Lung (tissue), 12 donors: Measurements from ENCODE around the gene ACSM6. TPM values are rescaled to one million over a fixed set of nuclear protein-coding genes. Genes with fewer than 3 reads are reported as not detected.

Experiments used
- ATAC-seq: fragments of 200-7000 bp; cut with Tn5 transposase; one replicate; pipeline ENCODE4 v1.9.1; 2020; ENCODE audit warnings: moderate number of reproducible peaks; ENCODE audit not compliant: insufficient read depth, low FRiP score
- DNase-seq, 3 donors: peaks; one replicate each; pipeline ENCODE4 v3.0.0-alpha.2; 2013 to 2017
- H3K27ac ChIP-seq, 2 donors: one replicate each; pipeline ENCODE4 v1.5.1; 2013; ENCODE audit warnings: mild to moderate bottlenecking in 2 of 2, moderate library complexity in 2 of 2, control low read depth in 1 of 2, inconsistent platforms in 1 of 2, low read depth in 1 of 2, low read length in 1 of 2
- H3K27me3 ChIP-seq, 3 donors: one replicate each; pipeline ENCODE4 v1.5.1; 2013; ENCODE audit warnings: low read length in 2 of 3; ENCODE audit not compliant: control insufficient read depth in 3 of 3, insufficient read depth in 3 of 3
- H3K36me3 ChIP-seq, 4 donors: one replicate each; pipeline ENCODE4 v1.5.1; 2013; ENCODE audit warnings: low read length in 4 of 4, mild to moderate bottlenecking in 1 of 4, moderate library complexity in 1 of 4; ENCODE audit not compliant: control insufficient read depth in 4 of 4, insufficient read depth in 4 of 4
- H3K4me1 ChIP-seq, 5 donors: one replicate each; pipeline ENCODE4 v1.5.1; 2013; ENCODE audit warnings: low read length in 5 of 5, mild to moderate bottlenecking in 2 of 5, moderate library complexity in 1 of 5; ENCODE audit not compliant: control insufficient read depth in 5 of 5, insufficient read depth in 5 of 5
- H3K4me3 ChIP-seq: one replicate; pipeline ENCODE4 v1.5.1; 2013; ENCODE audit warnings: mild to moderate bottlenecking, control low read depth, moderate library complexity
- H3K9ac ChIP-seq, 2 donors: one replicate each; pipeline ENCODE4 v1.5.1; 2013; ENCODE audit warnings: low read length in 2 of 2, control low read depth in 1 of 2; ENCODE audit not compliant: insufficient read depth in 1 of 2
- H3K9me3 ChIP-seq, 4 donors: one replicate each; pipeline ENCODE4 v1.5.1; 2013; ENCODE audit warnings: low read length in 3 of 4, mild to moderate bottlenecking in 1 of 4, moderate library complexity in 1 of 4; ENCODE audit not compliant: control insufficient read depth in 4 of 4, insufficient read depth in 3 of 4
- CTCF ChIP-seq: IDR thresholded peaks from 2 replicates; pipeline ENCODE4 v1.5.1; 2012; ENCODE audit warnings: mild to moderate bottlenecking; ENCODE audit errors: control extremely low read depth, extremely low read depth
- WGBS, 2 donors: extraction: QIAGEN DNeasy Blood & Tissue Kit; methylation state at CpG; one replicate each; pipeline ENCODE4 v1.1.7; 2013; 5-methylcytosine and 5-hydroxymethylcytosine counted together
- polyA plus RNA-seq, 2 donors: library from polyadenylated mRNA; stranded (reverse); fragments of 200-250 nt; gene quantifications; one replicate each; pipeline ENCODE4 v1.2.1, GENCODE V29; 2013
- total RNA-seq, 2 donors: library from RNA; depleted of rRNA in 1 of 2; stranded (reverse); fragments of >200 nt in 1 of 2; gene quantifications; one replicate each; pipeline ENCODE4 v1.2.1, GENCODE V29; 2014 to 2021
- donor health status: control.
- donor health status: control.
- donor health status: Bipolar disorder and iron deficiency.
- donor health status: healthy.
- donor health status: DM: yes; HTN: yes; CAD: no.

ACSM6 gene
- total and polyA plus RNA-seq, 4 donors, result not detected

- peak in 2 of 3 donors; percentile 55 to 58 for DNase-seq
- peak; percentile 66 for ATAC-seq
- H3K36me3 ChIP-seq, result peaks cover 9 to 19% (median 16%) of the 10 kb centered on the region in 4 donors
- no peak overlapping the region for H3K4me3 ChIP-seq
- H3K27ac ChIP-seq, result peak overlapping the region; percentile 77 to 85
- no peak overlapping the region for H3K9ac ChIP-seq
- no peak for TF ChIP-seq CTCF
- 43 to 74% methylated on average over 1 of the region's 1 CpG for WGBS, 2 donors
- no peaks in the 10 kb centered on the region for H3K27me3 ChIP-seq
- no peaks in the 10 kb centered on the region for H3K9me3 ChIP-seq
- H3K4me1 ChIP-seq, result peaks cover 0 to 21% (median 14%) of the 10 kb centered on the region in 5 donors
Measured at GRCh38 chr10:95266674-95267095, 72.6 kb downstream of the ACSM6 start.

GRCh38 chr10:95267251-95267650 is 73.2 kb downstream of the ACSM6 start:
- H3K27me3 ChIP-seq, result no peaks in the 10 kb centered on the region
- H3K4me1 ChIP-seq, result peaks cover 0 to 20% (median 14%) of the 10 kb centered on the region in 5 donors
- H3K9ac ChIP-seq, result no peak overlapping the region
- H3K4me3 ChIP-seq, result no peak overlapping the region
- H3K27ac ChIP-seq, result no peak overlapping the region
- no peak for TF ChIP-seq CTCF
- peaks cover 9 to 19% (median 13%) of the 10 kb centered on the region in 4 donors for H3K36me3 ChIP-seq
- no peaks in the 10 kb centered on the region for H3K9me3 ChIP-seq
- DNase-seq (no peak), ATAC-seq (no peak)
- 94 to 95% methylated on average over 3 of the region's 3 CpGs for WGBS, 2 donors

- peak; percentile 48 for ATAC-seq
- Histone ChIP-seq H3K27ac (peak overlapping the region; percentile 62 to 94), H3K27me3 (no peaks in the 10 kb centered on the region), H3K36me3 (peaks cover 8 to 19% (median 10%) of the 10 kb centered on the region in 4 donors), H3K4me1 (peaks cover 0 to 22% (median 10%) of the 10 kb centered on the region in 5 donors), H3K9ac (no peak overlapping the region), H3K9me3 (no peaks in the 10 kb centered on the region), H3K4me3 (no peak overlapping the region)
- DNase-seq, result peak in 1 of 3 donors; percentile 15
- WGBS, 2 donors, result 57 to 64% methylated on average over 12 of the region's 12 CpGs
- TF ChIP-seq CTCF, result no peak
Measured at GRCh38 chr10:95268438-95268837, 74.4 kb downstream of the ACSM6 start.
